NT2/D1 (cell line): ENCODE results near the gene NPHP1.
"Not testable (repeated sequence)": the region's sequence is repeated elsewhere in the genome, so short reads cannot be mapped to it uniquely, and the experiment has no call there.

Experiments
- YY1 ChIP-seq: IDR thresholded peaks from 2 replicates; pipeline ENCODE4 v1.6.1; 2011; ENCODE audit not compliant: insufficient read length, insufficient read depth
- ZNF274 ChIP-seq: IDR thresholded peaks from 2 replicates; pipeline ENCODE4 v1.6.1; 2011; ENCODE audit warnings: mild to moderate bottlenecking, low read depth, low read length

DNA sequence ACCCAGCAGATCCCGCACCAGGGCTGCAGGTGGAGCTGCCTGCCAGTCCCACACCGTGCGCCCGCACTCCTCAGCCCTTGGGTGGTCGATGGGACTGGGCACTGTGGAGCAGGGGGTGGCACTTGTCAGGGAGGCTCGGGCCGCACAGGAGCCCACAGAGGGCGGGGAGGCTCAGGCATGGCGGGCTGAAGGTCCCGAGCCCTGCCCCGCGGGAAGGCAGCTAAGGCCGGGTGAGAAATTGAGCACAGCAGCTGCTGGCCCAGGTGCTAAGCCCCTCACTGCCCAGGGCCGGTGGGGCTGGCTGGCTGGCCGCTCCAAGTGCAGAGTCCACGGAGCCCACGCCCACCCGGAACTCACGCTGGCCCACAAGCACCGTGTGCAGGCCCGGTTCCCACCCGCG, 14.6 kb downstream of the NPHP1 start:
- TF ChIP-seq YY1, ZNF274: not testable (repeated sequence)
